ENCODE results near the gene DDIAS.

DNA sequence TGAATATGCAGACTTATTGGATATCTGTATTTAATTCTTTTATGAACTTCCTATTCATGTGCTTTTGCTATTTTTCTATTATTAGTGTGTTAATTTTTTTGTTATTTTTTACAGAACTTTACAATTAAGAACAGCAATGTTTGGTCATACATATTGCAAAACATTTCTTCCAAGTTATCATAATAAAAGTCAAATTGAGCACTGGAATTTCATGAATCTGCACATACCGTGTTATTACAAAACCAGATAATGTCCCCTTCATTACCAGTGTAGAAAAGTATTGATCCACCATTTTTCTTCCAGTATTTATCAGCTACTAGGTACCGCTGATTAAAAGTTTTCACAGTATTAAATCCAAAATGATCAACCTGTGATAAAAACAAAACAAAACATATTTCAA lies 41.8 kb upstream of the DDIAS start:
- TF ChIP-seq CTCF (IDR thresholded peaks at IDR 0.05) (no peak), POLR2AphosphoS5 (IDR thresholded peaks at IDR 0.05) (no peak), POLR2A (IDR thresholded peaks at IDR 0.05) (no peak)

All from prostate gland (tissue), 2 donors.